Left ventricle myocardium inferior (tissue), 1 donor: Measurements from ENCODE around the gene ANKS1B. TPM values are rescaled to one million over a fixed set of nuclear protein-coding genes. Genes with fewer than 3 reads are reported as not detected.

Source experiments
- DNase-seq: peaks from one replicate; pipeline ENCODE4 v3.0.0-alpha.2; 2020
- H3K27ac ChIP-seq: fragments of 200-600 bp; replicated peaks from 2 replicates; pipeline ENCODE4 v1.8.0; 2021
- H3K27me3 ChIP-seq: fragments of 200-600 bp; 2 replicates; pipeline ENCODE4 v1.8.0; 2021; ENCODE audit warnings: low read depth
- H3K36me3 ChIP-seq: fragments of 200-600 bp; 2 replicates; pipeline ENCODE4 v1.8.0; 2021
- H3K4me1 ChIP-seq: fragments of 200-600 bp; 2 replicates; pipeline ENCODE4 v1.8.0; 2021
- H3K4me3 ChIP-seq: fragments of 200-600 bp; 2 replicates; pipeline ENCODE4 v1.8.0; 2021; ENCODE audit warnings: mild to moderate bottlenecking, moderate library complexity
- H3K9me3 ChIP-seq: fragments of 200-600 bp; replicated peaks from 2 replicates; pipeline ENCODE4 v1.8.0; 2021
- CTCF ChIP-seq: fragments of 200-600 bp; IDR thresholded peaks from 2 replicates; pipeline ENCODE4 v1.8.0; 2021; ENCODE audit warnings: antibody characterized with exemption, mild to moderate bottlenecking, borderline replicate concordance
- intact Hi-C: fragments of 100-400 bp; cut with micrococcal nuclease; formaldehyde crosslinking; loops from one replicate; pipeline ENCODE4 v1.11.0; 2022
- total RNA-seq: library from RNA; stranded (reverse); fragmentation: NEBNext Ultra II Directional; extraction: Animal tissue kit (Norgen Biotek cat#: 25700); gene quantifications from one replicate; pipeline ENCODE4 v1.2.1, GENCODE V29; 2021
- donor health status: DM: no; HTN: yes; CAD: no; lungs with severe emphysema.

The ANKS1B gene
- total RNA-seq, 1 donor from 2014 or later, result 1.6 TPM

GRCh38 chr12:99946131-99946530, 38.6 kb downstream of the ANKS1B start:
- Histone ChIP-seq H3K4me3 (no peak overlapping the region), H3K36me3 (no peaks in the 10 kb centered on the region), H3K27me3 (no peaks in the 10 kb centered on the region), H3K9me3 (peaks cover 4% of the 10 kb centered on the region), H3K27ac (no peak overlapping the region), H3K4me1 (no peaks in the 10 kb centered on the region)
- TF ChIP-seq CTCF, result no peak
- no peak for DNase-seq
- intact Hi-C loops, result no loop called here

GRCh38 chr12:99935608-99936007, 49.1 kb downstream of the ANKS1B start:
- no peak overlapping the region for H3K27ac ChIP-seq

GRCh38 chr12:99926511-99927169, 58.1 kb downstream of the ANKS1B start:
- no peak for DNase-seq
- no peak for TF ChIP-seq CTCF
- Histone ChIP-seq H3K9me3 (peaks cover 5% of the 10 kb centered on the region), H3K27me3 (no peaks in the 10 kb centered on the region), H3K36me3 (no peaks in the 10 kb centered on the region), H3K4me3 (no peak overlapping the region), H3K4me1 (no peaks in the 10 kb centered on the region), H3K27ac (no peak overlapping the region)
- intact Hi-C loops, result no loop called here

More at GRCh38 chr12:99935608-99936007, 49.1 kb downstream of the ANKS1B start:
- Histone ChIP-seq H3K4me1 (no peaks in the 10 kb centered on the region), H3K27me3 (no peaks in the 10 kb centered on the region), H3K9me3 (no peaks in the 10 kb centered on the region), H3K36me3 (no peaks in the 10 kb centered on the region), H3K4me3 (no peak overlapping the region)
- intact Hi-C loops, result no loop called here
- TF ChIP-seq CTCF, result no peak
- DNase-seq, result no peak

GRCh38 chr12:99920353-99920960, 64.3 kb downstream of the ANKS1B start:
- no peaks in the 10 kb centered on the region for H3K9me3 ChIP-seq
- H3K4me3 ChIP-seq, result no peak overlapping the region
- TF ChIP-seq CTCF, result no peak
- no peak for DNase-seq
- intact Hi-C loops, result no loop called here
- no peaks in the 10 kb centered on the region for H3K36me3 ChIP-seq
- no peaks in the 10 kb centered on the region for H3K27me3 ChIP-seq
- no peak overlapping the region for H3K27ac ChIP-seq
- no peaks in the 10 kb centered on the region for H3K4me1 ChIP-seq

GRCh38 chr12:99917711-99918402, 66.9 kb downstream of the ANKS1B start:
- intact Hi-C loops, result no loop called here
- no peaks in the 10 kb centered on the region for H3K27me3 ChIP-seq
- H3K4me1 ChIP-seq, result no peaks in the 10 kb centered on the region
- H3K9me3 ChIP-seq, result no peaks in the 10 kb centered on the region
- DNase-seq, result no peak
- no peak overlapping the region for H3K4me3 ChIP-seq
- H3K36me3 ChIP-seq, result no peaks in the 10 kb centered on the region
- TF ChIP-seq CTCF, result no peak
- no peak overlapping the region for H3K27ac ChIP-seq
